IPS DF 4.7 (cell line): ENCODE results near the gene ZFC3H1.
A peak's percentile ranks its signal among the peaks of the same experiment; 100 is the strongest.
"Not testable (repeated sequence)": the region's sequence is repeated elsewhere in the genome, so short reads cannot be mapped to it uniquely, and the experiment has no call there.

Experiments
- DNase-seq: peaks from one replicate; pipeline ENCODE4 v3.0.0-alpha.2; 2013; ENCODE audit warnings: low spot score; ENCODE audit errors: extremely low read depth

The ZFC3H1 gene

GRCh38 chr12:71663561-71664410 lies at the start of gene ZFC3H1, which contains the start of gene THAP2:
ZFC3H1 (minus strand) TSS chr12:71663848; CDS start chr12:71663610, 238 bp downstream.
THAP2 (plus strand) TSS chr12:71664301; CDS start chr12:71664510, 209 bp downstream.
- peak; percentile 100 for DNase-seq

GRCh38 chr12:71710276-71711125 lies 46.9 kb upstream of the ZFC3H1 start:
- no peak for DNase-seq

GRCh38 chr12:71708658-71709057 lies 45.0 kb upstream of the ZFC3H1 start:
- DNase-seq: no peak

GRCh38 chr12:71704920-71705319 lies 41.3 kb upstream of the ZFC3H1 start:
- DNase-seq: no peak

- no peak for DNase-seq
Observed at GRCh38 chr12:71703206-71703605, 39.6 kb upstream of the ZFC3H1 start.

GRCh38 chr12:71702590-71702989 lies 38.9 kb upstream of the ZFC3H1 start:
- DNase-seq: no peak

- DNase-seq: not testable (repeated sequence)
Observed at GRCh38 chr12:71702181-71702580, 38.5 kb upstream of the ZFC3H1 start.

- no peak for DNase-seq
Observed at GRCh38 chr12:71695782-71696181, 32.1 kb upstream of the ZFC3H1 start.

- DNase-seq: no peak
Observed at GRCh38 chr12:71694099-71694820, 30.6 kb upstream of the ZFC3H1 start.

GRCh38 chr12:71693651-71694050 lies 30.0 kb upstream of the ZFC3H1 start:
- DNase-seq: not testable (repeated sequence)

GRCh38 chr12:71693126-71693525 lies 29.5 kb upstream of the ZFC3H1 start:
- no peak for DNase-seq

- DNase-seq: no peak
Observed at GRCh38 chr12:71691504-71692129, 28.0 kb upstream of the ZFC3H1 start.

GRCh38 chr12:71688961-71689570 lies 25.4 kb upstream of the ZFC3H1 start:
- DNase-seq: no peak

- DNase-seq: not testable (repeated sequence)
Observed at GRCh38 chr12:71687172-71687571, 23.5 kb upstream of the ZFC3H1 start.

GRCh38 chr12:71686658-71687025 lies 23.0 kb upstream of the ZFC3H1 start:
- DNase-seq: no peak

- DNase-seq: peak; percentile 46
Observed at GRCh38 chr12:71685914-71686657, 22.4 kb upstream of the ZFC3H1 start, which contains the start of gene TMEM19. TMEM19 (plus strand) TSS chr12:71686082; CDS start chr12:71686681, 599 bp downstream.

- DNase-seq: no peak
Observed at GRCh38 chr12:71685312-71685906, 21.8 kb upstream of the ZFC3H1 start.

GRCh38 chr12:71684081-71684480 lies 20.4 kb upstream of the ZFC3H1 start:
- DNase-seq: no peak

- no peak for DNase-seq
Observed at GRCh38 chr12:71683633-71684032, 20.0 kb upstream of the ZFC3H1 start.
